Stimulated activated CD8-positive, alpha-beta memory T cell treated with anti-CD3 and anti-CD28 coated beads, Interleukin-4, amount 100 ng/mL, for 24 hours (primary cell): ENCODE results near the gene F2RL3.

Source experiments
- DNase-seq: peaks from one replicate; pipeline ENCODE4 v3.0.0-alpha.2; 2020; ENCODE audit warnings: low read depth

The F2RL3 gene

DNA sequence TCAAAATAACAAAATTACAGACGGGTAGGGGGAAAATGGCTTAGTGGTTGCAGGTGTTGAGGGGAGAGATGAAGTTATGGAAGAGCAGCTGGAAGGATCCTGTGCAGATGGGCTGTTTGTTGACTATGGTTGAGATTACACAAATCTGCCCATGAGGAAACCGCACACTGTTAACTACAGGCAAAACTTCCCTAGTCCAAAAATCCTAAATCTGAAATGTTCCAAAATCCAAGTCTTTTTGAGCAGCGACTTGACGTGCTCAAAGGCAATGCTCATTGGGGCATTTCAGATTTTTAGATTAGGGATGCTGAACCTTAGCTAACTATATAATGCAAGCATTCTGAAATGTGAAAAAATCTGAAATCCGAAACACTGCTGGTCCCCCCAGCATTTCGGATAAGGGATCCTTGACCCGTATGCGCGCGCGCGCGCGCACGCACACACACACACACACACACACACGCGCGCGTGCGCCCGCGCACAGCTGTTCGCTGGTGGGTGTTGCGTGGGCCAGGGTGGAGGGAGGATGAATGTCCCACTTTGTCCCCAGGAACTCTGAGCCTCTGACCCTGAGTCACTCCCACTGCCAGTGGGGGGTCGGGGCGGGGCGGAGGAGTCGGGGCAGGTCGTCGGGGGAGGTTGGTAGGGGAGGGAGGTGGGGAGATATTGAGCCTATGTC lies 6.8 kb downstream of the F2RL3 start:
- no peak for DNase-seq

DNA sequence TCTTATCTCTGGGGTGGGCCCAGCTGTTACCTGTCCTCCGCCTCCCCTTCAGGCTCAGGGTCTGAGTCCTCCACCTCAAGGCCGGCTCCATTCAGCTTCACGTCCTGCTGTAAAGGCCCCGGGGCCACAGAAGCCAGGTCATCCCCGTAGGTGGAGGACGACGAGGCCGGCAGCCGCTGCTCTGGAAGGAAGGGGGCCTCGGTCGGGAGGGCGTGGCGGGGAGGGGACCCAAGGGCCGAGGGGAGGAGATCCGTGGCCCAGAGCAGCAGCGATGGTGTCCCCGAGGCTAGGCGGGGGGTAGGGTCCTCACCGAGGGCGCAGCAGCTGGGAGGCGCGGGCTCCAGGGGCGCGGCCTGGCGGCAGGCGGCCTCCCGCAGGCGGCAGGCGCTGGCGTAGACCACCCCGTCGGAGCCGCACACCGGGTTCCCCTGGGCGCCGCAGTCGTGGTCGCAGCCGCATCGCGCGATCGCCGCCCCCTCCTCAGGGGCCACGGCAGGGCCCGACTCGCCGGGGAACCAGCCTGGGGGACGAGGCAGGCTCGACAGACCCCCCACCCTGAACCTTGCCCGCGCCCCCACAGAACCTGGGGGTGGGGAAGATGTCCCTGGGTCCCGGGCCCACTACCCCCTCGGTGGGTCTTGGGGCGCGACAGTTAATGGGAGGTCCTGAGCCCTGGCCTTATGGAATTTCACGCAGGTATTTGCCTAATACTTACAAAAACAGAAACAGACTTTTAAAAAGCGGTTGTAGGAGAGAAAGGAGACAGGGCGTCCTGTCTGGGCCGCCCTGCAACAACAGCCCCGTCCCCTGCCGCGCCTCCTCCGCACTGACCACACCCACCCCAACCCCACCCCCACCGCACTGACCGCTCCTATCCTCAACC lies 7.6 kb downstream of the F2RL3 start:
- no peak for DNase-seq

DNA sequence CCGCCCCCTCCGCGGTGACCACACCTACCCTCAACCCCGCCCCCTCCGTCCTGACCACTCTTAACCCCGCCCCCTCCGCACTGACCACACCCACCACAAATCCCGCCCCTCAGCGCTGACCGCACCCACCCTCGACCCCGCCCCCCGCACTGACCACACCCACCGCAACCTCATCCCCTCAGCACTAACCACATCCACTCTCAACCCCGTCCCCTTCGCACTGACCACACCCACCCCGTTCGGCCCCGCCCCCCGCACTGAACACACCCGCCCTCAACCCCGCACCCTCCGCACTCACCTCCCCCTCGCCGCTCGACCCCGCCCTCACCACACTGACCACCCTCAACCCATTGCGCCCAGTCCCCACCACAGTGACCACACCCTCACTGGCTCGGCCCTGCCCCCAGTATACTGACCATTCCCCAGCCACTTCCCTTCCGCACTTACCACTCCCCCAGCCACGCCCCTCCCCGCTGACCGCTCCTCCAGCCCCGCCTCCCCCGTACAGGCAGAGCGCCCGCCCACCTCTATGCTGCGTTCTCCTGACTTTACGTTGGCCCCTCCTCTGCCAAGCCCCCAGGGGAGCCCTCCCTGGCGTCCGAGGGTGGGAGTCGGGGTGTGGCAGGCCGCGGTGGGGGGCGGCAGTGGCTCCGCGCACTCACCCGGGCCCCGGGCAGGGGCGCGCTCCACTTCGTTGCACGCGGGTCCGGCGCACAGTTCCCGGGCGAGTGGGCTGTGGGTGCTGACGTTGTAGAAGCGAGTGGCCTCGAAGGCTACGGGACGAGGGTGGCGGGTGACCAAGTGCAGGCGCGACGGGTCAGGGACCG lies 8.4 kb downstream of the F2RL3 start:
- DNase-seq = peak; percentile 68

DNA sequence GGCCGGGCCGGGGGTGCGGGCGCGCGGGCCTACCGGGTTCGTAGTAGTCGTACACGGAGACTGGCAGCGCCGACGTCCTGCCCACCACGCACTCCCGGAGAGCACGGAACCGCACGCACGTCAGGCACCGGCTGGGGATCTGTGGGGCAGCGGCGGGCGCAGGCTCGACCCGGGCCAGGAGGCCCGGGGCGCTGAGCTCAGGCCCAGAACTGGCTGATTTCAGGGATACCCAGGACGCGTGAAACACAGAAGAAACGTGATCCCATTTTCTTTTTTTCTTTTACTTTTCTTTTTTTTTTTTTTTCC lies 9.0 kb downstream of the F2RL3 start:
- DNase-seq = no peak

DNA sequence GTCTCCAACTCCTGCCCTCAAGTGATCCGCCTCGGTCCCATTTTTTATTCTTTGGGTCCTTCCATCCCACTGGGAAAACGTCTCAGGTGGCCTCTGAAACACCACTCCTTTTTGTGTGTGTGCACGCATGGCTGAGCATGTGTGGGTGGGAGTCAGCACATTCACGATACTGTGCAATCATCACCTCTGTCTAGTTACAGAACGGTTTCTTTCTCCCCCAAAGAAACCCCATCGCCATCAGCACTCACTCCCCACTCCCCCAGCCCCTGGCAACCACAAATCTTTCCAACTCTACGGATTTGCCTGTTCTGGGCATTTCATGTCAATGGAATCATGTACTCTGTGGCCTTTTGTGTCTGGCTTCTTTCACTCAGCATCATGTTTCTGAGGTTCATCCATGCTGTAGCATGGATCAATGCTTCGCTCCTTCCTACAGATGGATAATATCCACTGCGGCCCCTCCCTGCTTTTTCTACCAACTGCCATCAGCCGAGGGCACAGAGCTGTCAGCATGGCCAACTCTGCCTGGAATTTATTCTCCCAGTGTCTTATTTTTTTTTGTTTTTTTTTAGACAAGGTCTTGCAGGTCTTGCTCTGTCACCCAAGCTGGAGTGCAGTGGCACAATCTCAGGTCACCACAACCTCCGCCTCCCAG lies 9.7 kb downstream of the F2RL3 start:
- no peak for DNase-seq

DNA sequence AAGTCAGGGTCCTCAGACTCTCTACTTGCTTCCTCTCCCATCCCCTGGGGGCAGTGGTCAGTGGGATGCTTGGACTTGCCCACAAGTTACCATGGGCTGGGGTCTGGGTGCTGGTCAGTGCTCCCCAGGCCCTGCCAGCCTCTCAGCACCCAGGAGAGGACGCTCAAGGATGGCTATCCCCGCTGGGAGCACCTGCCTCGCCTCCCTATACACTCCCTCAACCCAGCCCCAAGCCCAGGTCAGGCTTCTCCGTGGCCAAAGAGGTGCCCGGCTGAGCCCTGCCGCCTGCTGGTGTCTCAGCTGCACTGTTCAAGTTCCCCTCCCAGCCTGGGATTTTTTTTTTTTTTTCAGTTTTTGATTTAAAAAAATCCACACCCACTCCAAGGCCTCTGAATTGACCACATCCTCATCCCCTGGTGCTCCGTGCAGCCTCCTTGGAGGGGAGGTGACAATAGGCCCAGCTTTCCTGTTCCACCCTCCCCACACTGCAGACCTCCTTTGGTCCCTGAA lies 10.8 kb downstream of the F2RL3 start:
- DNase-seq = no peak

DNA sequence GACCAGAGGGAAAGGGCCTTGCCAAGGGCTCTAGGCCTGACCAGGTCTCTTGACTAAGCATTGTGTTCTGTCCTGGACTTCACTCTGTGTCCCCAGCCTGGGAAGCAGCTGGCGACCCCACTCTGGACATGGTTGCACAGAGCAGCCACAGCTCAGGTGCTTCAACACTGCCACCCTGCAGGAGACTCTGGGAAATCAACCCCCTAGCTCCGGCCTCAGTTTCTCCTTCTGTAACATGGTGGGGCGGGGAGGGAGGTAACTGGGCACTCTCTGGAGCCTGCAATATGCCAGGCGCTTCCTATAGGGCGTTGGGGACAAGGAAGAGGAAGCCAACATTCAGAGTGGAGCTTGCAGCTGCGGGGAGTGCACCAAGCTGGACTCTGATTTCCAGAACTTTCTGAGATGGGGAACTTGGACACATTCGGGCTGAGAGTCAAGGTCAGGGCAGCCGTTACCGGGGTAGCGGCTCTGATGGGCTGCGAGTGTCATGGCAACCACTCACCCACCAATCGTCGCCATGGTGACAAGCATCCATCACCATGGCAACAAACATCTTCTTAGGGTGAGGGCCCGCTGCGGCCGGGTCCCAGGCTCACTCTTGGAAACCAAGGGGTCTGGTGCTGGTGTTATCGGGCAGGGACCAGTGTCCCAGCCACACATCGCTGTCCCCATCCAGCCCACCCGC lies 12.8 kb downstream of the F2RL3 start:
- no peak for DNase-seq

DNA sequence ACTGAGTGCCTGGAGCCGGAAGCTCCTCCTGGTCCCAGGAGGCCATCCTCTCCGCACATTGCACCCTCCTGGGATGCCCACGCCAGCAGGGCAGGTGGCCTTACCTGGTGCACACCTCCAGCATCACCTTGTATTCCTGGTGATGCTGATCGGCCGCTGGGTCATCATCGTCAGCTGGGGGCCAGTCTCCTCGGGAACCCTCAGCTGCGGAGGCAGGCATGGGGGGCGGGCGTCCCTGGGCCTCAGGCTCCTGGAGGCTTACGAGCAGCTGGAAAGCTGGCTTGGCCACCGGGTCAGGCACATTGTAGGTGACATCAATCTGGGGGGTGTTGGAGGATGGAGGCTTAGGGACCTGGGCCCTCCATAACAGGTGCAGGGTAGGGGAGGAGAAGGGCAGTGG lies 13.7 kb downstream of the F2RL3 start:
- DNase-seq = no peak

DNA sequence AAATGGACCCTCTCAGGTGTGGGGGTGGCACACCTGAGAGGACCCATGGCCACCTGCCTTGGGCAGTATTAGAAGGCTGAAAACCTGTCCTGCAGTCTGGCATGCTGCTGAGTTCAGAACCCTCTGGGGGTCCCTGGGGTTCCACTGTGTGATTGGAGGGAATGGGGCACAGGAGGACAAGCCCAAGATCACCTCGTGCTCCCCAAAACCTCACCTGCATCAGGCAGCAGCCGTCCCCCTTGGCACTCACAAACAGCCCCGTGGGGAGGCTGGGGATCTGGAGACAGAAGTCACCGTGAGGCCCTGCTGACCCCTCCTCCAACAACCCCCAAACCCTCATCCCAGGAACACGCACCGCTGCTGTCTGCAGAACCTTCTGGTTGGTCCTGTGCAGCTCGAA lies 14.5 kb downstream of the F2RL3 start:
- DNase-seq = no peak

DNA sequence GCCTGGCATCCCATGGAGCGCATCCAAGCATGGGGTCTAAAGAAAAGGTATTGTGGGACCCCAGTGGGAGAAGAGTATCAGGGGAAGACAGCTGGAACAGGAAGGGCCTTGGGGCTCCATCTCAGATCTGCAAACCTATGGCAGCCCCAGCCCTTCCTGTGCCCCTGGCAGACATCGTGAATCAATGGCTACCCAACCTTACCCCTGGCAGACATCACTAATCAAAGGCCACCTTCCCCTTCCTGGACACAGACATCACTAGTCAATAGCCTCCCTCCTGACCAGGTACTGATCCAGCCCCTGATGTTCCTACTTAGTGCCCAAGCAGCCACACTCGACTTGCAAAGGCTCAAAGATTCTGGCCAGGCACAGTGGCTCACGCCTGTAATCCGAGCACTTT lies 15.8 kb downstream of the F2RL3 start:
- DNase-seq = no peak

DNA sequence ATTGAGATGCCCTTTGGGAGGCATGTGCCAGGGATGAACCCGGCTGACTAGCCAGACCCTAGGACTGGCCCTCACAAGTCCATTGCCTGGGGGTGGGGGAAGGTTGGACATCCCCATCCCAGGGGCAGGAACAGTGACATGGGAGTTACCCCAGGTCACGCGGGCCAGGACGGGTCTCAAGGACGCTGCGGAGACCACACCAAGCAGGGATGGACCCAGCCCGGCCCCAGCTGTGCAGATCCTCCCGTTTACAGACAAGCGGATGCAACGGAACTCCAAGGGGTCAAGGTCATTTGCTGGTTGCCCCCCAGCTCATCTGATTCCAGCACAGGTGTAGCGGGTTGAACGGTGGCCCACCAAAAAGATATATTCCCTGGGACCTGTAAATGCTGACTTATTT lies 20.0 kb downstream of the F2RL3 start:
- DNase-seq = no peak

DNA sequence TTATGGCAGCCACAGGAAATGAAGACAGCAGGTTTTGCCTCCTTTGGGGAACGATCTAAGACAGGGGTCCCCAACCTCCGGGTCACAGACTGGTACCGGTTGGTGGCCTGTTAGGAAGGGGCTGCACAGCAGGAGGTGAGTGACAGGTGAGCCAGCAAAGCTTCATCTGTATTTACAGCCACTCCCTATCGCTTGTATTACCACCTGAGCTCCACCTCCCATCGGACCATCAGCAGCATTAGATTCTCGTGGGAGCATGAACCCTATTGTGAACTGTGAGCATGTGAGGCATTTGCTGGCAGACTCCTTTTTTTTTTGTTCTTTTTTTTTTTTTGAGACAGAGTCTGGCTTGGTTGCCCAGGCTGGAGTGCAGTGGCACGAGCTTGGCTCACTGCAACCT lies 22.2 kb downstream of the F2RL3 start:
- DNase-seq = no peak

DNA sequence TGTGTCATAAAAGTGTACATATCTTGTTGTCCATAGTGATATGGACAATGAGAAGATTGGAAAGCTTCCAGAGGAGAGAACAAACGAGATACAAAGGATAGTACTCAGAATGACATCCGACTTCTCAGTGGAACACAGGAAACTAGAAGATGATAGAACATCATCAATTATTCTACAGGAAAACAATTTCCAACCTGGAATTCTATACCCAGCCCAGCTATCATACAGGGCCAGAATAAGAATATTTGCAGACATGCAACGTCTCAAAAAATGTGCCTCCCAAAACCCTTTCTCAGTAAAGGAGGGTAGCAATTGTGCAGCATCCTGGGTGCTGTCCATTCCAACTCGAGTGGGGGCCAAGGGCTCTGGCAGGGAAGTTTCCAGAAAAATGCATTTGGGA lies 24.0 kb downstream of the F2RL3 start:
- DNase-seq = no peak

DNA sequence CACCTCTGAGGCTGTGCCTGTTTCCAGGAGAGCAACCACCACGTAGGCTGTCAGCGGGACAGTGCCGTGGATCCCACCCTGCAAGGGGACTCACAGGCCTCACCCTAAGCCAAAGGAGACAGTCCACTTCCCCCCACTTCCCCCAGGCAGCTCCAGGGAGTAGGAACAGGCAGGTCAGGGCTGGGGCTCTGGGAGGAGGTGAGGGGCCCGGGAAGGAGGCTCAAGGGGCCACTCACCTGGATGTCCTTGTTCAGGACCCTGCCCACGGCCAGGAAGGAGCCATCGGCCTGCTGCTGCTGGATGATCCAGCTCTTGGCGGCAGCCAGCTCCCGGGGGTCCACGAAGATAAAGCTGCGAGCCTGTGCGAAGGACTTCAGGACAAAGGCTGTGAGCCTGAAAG lies 25.6 kb downstream of the F2RL3 start:
- no peak for DNase-seq

DNA sequence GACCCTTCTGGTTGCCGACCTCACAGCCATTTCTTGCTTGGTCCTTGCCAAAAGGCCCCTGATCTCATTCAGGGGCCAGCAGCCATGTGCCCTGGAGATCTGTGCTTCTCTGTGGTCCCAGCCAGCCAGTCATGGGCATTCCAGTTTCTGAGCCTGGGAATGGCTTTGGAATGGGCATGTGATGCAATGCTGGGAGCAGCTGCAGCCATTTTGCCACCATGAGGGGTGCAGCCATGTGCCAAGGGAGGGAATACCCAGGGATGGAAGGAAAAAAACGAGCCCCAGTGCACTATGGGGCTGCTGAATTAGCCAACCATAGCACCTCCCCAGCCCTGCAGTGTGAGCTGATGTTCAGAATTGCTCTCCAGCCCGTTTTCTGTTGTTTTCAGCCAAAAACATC lies 26.3 kb downstream of the F2RL3 start:
- no peak for DNase-seq

DNA sequence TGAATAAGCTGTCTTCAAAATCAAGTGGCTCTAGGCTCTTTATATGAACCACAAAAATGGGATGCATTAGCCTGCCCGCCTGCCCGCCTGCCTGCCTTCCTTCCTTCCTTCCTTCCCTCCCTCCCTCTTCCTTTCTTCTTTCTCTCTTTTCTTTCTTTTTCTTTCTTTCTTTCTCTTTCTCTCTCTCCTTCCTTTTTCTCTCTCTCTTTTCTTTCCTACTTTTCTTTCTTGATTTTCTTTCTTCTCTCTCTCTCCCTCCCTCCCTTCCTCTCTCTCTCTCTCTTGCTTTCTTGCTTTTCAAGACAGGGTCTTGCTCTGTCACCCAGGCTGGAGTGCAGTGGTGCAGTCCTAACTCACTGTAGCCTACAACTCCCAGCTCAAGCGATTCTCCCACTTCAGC lies 26.9 kb downstream of the F2RL3 start:
- no peak for DNase-seq

DNA sequence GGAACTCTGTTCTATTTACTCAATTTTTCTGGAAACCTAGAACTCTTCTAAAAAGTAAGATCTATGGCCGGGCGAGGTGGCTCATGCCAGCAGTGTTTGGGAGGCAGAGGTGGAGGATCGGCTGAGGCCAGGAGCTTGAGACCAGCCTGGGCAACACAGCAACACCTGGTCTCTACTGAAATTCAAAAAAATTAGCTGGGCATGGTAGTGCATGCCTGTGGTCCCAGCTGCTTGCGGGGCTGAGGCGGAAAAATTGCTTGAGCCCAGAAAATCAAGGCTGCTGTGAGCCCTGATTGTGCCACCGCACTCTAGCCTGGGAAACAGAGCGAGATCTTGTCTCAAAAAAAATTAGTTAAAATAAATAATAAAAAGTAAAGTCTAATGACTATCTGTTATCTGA lies 28.6 kb downstream of the F2RL3 start:
- DNase-seq = no peak

DNA sequence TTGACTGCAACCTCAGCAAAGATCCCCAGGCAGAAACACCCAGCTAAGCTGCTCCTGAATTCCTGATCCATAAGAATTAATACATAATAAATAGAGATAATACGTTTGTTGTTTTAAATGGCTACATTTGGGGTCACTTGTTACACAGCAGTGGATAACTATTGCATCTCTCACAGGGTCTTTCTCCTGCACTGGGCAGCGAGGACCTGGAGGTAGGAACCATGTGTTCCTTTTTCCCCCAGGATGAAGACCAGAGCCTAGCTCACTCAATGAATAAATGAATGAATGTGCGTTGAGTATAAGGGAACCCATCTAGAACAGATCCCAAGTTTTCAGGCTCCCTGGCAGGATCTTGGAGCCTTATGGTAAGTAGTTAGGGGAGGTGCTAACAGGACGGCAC lies 30.7 kb downstream of the F2RL3 start:
- no peak for DNase-seq

DNA sequence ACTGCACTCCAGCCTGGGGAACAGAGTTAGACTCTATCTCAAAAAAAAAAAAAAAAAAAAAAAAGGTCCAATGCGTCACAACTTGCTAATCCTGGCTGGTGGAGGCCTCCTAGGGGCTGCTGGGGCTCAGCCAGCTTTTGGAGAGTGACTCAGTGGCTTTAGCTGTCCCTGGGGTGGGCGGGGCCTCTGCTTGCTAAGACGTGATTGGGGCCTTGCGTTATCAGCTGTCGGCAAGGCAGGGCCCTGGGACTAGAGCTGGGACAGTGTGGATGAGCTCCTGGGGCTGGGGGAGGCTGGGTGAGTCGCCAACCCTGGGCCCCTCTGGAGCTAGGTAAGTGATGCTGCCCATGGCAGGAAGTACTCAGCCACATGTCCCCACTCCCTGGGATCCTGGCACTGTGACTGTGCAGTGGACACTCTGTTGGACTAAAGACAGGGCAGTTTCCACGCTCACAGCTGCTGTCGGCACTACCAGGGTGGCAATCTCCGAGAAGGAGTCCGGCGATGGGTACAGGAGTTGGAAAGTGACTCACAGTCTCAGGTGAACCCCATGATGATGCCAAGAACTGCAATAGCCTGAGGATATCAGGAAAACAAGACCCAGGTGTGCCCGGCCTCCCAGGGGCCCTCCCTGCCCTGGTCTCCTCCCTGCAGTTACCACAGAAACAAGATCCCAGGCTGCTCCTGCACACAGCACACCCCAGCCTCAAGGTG lies 32.2 kb downstream of the F2RL3 start:
- DNase-seq = no peak

DNA sequence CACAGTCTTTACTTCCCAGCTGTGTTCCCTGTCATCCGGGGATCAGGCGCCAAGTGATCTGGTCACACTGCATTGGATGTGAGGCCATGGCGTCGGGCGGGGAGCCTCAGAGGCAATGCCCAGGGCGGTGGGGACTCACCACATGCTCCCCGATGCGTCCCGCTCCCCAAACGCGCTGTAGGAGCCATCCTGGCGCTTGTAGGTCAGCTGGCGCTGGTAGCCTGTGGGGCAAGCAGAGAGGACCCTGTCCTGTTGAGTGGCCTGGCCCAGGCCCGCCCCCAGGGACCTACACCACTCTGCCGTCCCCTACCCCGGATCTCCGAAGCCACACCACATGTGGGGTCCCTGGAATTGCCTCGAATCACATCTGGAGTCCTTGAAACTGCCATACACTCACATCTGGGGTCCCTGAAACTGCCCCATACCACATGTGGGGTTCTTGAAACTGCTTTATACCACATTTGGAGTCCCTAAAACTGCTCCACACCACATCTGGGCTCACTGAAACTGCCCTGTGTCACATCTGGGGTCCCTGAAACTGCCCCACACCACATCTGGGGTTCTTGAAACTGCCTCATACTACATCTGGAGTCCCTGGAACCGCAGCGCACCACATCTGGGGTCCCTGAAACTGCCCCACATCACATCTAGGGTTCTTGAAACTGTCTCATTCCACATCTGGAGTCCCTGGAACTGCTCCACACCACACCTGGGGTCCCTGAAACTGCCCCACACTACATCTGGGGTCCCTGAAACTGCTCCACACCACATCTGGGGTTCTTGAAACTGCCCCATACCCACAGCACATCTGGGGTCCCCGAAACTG lies 33.2 kb downstream of the F2RL3 start:
- no peak for DNase-seq
